HEK293 (cell line): ENCODE data around the gene DUSP15.
A peak's percentile ranks its signal among the peaks of the same experiment; 100 is the strongest.

Experiments used
- CTCF ChIA-PET: fragments of 350-600 bp; formaldehyde crosslinking; extraction: SDS; loops from one replicate; lab custom pipeline; 2021; ENCODE audit warnings: antibody characterized with exemption; lab: Yijun Ruan, JAX
- POLR2A ChIA-PET: fragments of 300-600 bp; formaldehyde crosslinking; extraction: SDS; loops from one replicate; lab custom pipeline; 2020; ENCODE audit warnings: antibody characterized with exemption, inconsistent platforms; lab: Yijun Ruan, JAX
- H3K27ac ChIP-seq: fragments of 200-500 bp; sonication (Bioruptor generic); 2 replicates; pipeline ENCODE4 v1.5.1; 2014; ENCODE audit warnings: low read depth, low read length, control low read depth, inconsistent platforms; ENCODE audit errors: extremely low read depth
- H3K36me3 ChIP-seq, 2 experiments: fragments of 200-500 bp in 1 of 2; sonication (Bioruptor generic) in 1 of 2; 1 replicate in 1 of 2; 2 replicates in 1 of 2; pipeline ENCODE4 v1.5.1; 2014 to 2017; ENCODE audit warnings: inconsistent platforms in 2 of 2, low read length in 2 of 2; ENCODE audit not compliant: control insufficient read depth in 2 of 2, insufficient read depth in 1 of 2
- H3K4me1 ChIP-seq: fragments of 200-500 bp; sonication (Bioruptor generic); 2 replicates; pipeline ENCODE4 v1.5.1; 2014; ENCODE audit warnings: mild to moderate bottlenecking, low read length, inconsistent platforms; ENCODE audit not compliant: control insufficient read depth, insufficient read depth
- H3K4me3 ChIP-seq: 2 replicates; pipeline ENCODE4 v1.5.1; 2011; ENCODE audit warnings: low read depth, mild to moderate bottlenecking, control low read depth, low read length, moderate library complexity
- H3K9me3 ChIP-seq: fragments of 200-500 bp; sonication (Bioruptor generic); 2 replicates; pipeline ENCODE4 v1.5.1; 2014; ENCODE audit warnings: low read depth, low read length, inconsistent platforms; ENCODE audit not compliant: control insufficient read depth, insufficient read depth
- GLIS1 ChIP-seq: fragments of 450-650 bp; formaldehyde crosslinking; IDR thresholded peaks from 2 replicates; pipeline ENCODE4 v1.5.1; 2016; ENCODE audit warnings: missing biosample characterization, missing genetic modification characterization
- GLIS2 ChIP-seq: fragments of 450-650 bp; formaldehyde crosslinking; IDR thresholded peaks from 2 replicates; pipeline ENCODE4 v1.5.1; 2016; ENCODE audit warnings: missing biosample characterization, missing genetic modification characterization
- KLF7 ChIP-seq: fragments of 450-650 bp; formaldehyde crosslinking; IDR thresholded peaks from 2 replicates; pipeline ENCODE4 v1.5.1; 2016; ENCODE audit warnings: missing biosample characterization, missing genetic modification characterization, borderline replicate concordance
- PRDM1 ChIP-seq: fragments of 450-650 bp; formaldehyde crosslinking; IDR thresholded peaks from 2 replicates; pipeline ENCODE4; 2016; ENCODE audit warnings: missing biosample characterization, missing genetic modification characterization
- ZBTB17 ChIP-seq: fragments of 450-650 bp; formaldehyde crosslinking; IDR thresholded peaks from 2 replicates; pipeline ENCODE4 v1.5.1; 2016; ENCODE audit warnings: missing biosample characterization, missing genetic modification characterization
- ZNF174 ChIP-seq: fragments of 450-650 bp; formaldehyde crosslinking; IDR thresholded peaks from 2 replicates; pipeline ENCODE4 v1.5.0; 2017; ENCODE audit warnings: missing biosample characterization, mild to moderate bottlenecking, missing genetic modification characterization
- ZNF266 ChIP-seq: fragments of 450-650 bp; formaldehyde crosslinking; IDR thresholded peaks from 2 replicates; pipeline ENCODE4 v1.5.1; 2016; ENCODE audit warnings: missing biosample characterization, missing genetic modification characterization, low read depth
- ZNF561 ChIP-seq: fragments of 450-650 bp; IDR thresholded peaks from 2 replicates; pipeline ENCODE4 v1.5.1; 2018; ENCODE audit warnings: missing biosample characterization, missing genetic modification characterization, borderline replicate concordance
- ZNF585B ChIP-seq: fragments of 450-650 bp; formaldehyde crosslinking; IDR thresholded peaks from 2 replicates; pipeline ENCODE4 v1.5.1; 2016; ENCODE audit warnings: missing biosample characterization, missing genetic modification characterization
- ZNF658 ChIP-seq: fragments of 450-650 bp; formaldehyde crosslinking; IDR thresholded peaks from 2 replicates; pipeline ENCODE4; 2016; ENCODE audit warnings: missing biosample characterization, missing genetic modification characterization
- ZNF792 ChIP-seq: fragments of 450-650 bp; formaldehyde crosslinking; IDR thresholded peaks from 2 replicates; pipeline ENCODE4 v1.5.1; 2016; ENCODE audit warnings: missing biosample characterization, missing genetic modification characterization
- ZSCAN30 ChIP-seq: fragments of 450-650 bp; IDR thresholded peaks from 2 replicates; pipeline ENCODE4 v1.5.1; 2018; ENCODE audit warnings: missing biosample characterization, mild to moderate bottlenecking, missing genetic modification characterization, moderate library complexity
- TF ChIP-seq, protein P1 (sequence below): fragments of 450-650 bp; formaldehyde crosslinking; IDR thresholded peaks from 2 replicates; pipeline ENCODE4 v1.5.1; 2016; ENCODE audit warnings: missing biosample characterization, missing genetic modification characterization
- TF ChIP-seq, protein P2 (sequence below): fragments of 450-650 bp; formaldehyde crosslinking; IDR thresholded peaks from 2 replicates; pipeline ENCODE4 v1.5.1; 2016; ENCODE audit warnings: missing biosample characterization, missing genetic modification characterization
- TF ChIP-seq, protein P3 (sequence below): fragments of 450-650 bp; formaldehyde crosslinking; IDR thresholded peaks from 2 replicates; pipeline ENCODE4 v1.5.1; 2016; ENCODE audit warnings: missing biosample characterization, missing genetic modification characterization, borderline replicate concordance
- TF ChIP-seq, protein P4 (sequence below): fragments of 450-650 bp; formaldehyde crosslinking; IDR thresholded peaks from 2 replicates; pipeline ENCODE4 v1.5.1; 2016; ENCODE audit warnings: missing biosample characterization, missing genetic modification characterization
- TF ChIP-seq, protein P5 (sequence below): fragments of 450-650 bp; formaldehyde crosslinking; IDR thresholded peaks from 2 replicates; pipeline ENCODE4; 2016; ENCODE audit warnings: missing biosample characterization, missing genetic modification characterization
- TF ChIP-seq, protein P6 (sequence below): fragments of 450-650 bp; formaldehyde crosslinking; IDR thresholded peaks from 2 replicates; pipeline ENCODE4 v1.5.1; 2016; ENCODE audit warnings: missing biosample characterization, missing genetic modification characterization

Gene DUSP15

DNA sequence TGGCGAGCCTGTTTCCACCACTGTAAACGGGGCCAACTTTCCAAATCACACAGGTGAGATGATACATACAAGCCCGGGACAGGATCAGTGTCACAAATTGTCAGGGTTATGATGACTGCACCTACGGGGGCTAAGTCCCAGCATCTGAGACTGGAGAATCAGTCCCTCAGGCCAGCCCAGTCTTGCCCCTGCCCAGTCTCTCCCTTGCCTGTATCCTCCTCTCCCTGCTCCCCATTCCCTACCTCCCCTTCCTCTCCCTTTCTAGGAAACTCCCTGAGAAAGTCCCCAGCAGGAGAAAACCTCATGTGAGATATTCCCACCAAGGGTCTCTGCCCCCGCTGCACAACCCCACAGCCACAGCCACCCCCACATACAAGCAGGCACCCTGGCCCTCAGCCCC lies 26.4 kb downstream of the DUSP15 start:
- CTCF ChIA-PET: interaction anchor here (0.6 to 3.7 kb wide), 5 partner anchors 9 to 188 kb away, joined by 3 to 17 read pairs (median 6); partner anchors contain the start of gene PDRG1
- POLR2A ChIA-PET: no interaction called here
- no peak for TF ChIP-seq ZNF658
- TF ChIP-seq PRDM1 (tag by site-specific recombination): 0 out of 2 replicates have a peak, but pooled peaks have one; percentile 52
- 0 out of 2 replicates have a peak, but pooled peaks have one; percentile 41 for TF ChIP-seq GLIS2 (tag by site-specific recombination)
- TF ChIP-seq ZNF561 (tag by site-specific recombination): no peak
- H3K27ac ChIP-seq: no peak overlapping the region
- no peak overlapping the region for H3K4me3 ChIP-seq
- H3K9me3 ChIP-seq: no peaks in the 10 kb centered on the region
- H3K36me3 ChIP-seq: no peaks in the 10 kb centered on the region
- no peaks in the 10 kb centered on the region for H3K4me1 ChIP-seq

DNA sequence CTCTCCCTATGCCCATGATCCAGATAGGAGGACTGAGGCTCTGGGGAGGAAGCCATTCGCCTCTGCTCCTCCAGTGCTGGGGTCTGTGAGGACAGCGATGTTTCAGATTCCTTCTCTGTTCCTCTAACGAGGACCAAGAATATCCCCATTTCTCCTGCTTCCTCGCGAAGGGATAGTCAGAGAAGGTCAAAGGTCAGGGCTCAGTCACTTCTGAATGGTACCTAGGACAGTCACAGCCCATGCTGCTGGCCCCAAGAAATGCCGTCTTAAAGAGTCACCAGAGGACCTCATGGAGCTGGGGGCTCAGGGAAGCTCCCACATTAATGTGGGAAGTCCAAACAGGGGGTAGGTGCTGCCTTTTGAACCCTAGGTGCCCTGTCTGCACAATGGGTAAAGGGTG lies 27.0 kb downstream of the DUSP15 start:
- H3K4me1 ChIP-seq: no peaks in the 10 kb centered on the region
- H3K27ac ChIP-seq: no peak overlapping the region
- H3K36me3 ChIP-seq: no peaks in the 10 kb centered on the region
- ChIA-PET CTCF (interaction anchor here (1.1 to 3.7 kb wide), 3 partner anchors 9 to 109 kb away, joined by 4 to 17 read pairs (median 11); partner anchors contain the start of gene PDRG1), POLR2A (no interaction called here)
- H3K9me3 ChIP-seq: no peaks in the 10 kb centered on the region
- H3K4me3 ChIP-seq: no peak overlapping the region
- no peak for TF ChIP-seq ZNF266 (tag by site-specific recombination)
- TF ChIP-seq, protein P1, sequence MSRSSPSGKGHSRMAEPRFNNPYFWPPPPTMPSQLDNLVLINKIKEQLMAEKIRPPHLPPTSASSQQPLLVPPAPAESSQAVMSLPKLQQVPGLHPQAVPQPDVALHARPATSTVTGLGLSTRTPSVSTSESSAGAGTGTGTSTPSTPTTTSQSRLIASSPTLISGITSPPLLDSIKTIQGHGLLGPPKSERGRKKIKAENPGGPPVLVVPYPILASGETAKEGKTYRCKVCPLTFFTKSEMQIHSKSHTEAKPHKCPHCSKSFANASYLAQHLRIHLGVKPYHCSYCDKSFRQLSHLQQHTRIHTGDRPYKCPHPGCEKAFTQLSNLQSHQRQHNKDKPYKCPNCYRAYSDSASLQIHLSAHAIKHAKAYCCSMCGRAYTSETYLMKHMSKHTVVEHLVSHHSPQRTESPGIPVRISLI: no peak
- TF ChIP-seq ZNF792 (tag by site-specific recombination): no peak
- no peak for TF ChIP-seq KLF7 (tag by site-specific recombination)
- no peak for TF ChIP-seq ZNF585B
- TF ChIP-seq, protein P2, sequence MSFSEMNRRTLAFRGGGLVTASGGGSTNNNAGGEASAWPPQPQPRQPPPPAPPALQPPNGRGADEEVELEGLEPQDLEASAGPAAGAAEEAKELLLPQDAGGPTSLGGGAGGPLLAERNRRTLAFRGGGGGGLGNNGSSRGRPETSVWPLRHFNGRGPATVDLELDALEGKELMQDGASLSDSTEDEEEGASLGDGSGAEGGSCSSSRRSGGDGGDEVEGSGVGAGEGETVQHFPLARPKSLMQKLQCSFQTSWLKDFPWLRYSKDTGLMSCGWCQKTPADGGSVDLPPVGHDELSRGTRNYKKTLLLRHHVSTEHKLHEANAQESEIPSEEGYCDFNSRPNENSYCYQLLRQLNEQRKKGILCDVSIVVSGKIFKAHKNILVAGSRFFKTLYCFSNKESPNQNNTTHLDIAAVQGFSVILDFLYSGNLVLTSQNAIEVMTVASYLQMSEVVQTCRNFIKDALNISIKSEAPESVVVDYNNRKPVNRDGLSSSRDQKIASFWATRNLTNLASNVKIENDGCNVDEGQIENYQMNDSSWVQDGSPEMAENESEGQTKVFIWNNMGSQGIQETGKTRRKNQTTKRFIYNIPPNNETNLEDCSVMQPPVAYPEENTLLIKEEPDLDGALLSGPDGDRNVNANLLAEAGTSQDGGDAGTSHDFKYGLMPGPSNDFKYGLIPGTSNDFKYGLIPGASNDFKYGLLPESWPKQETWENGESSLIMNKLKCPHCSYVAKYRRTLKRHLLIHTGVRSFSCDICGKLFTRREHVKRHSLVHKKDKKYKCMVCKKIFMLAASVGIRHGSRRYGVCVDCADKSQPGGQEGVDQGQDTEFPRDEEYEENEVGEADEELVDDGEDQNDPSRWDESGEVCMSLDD (tag by site-specific recombination): no peak
- TF ChIP-seq, protein P3, sequence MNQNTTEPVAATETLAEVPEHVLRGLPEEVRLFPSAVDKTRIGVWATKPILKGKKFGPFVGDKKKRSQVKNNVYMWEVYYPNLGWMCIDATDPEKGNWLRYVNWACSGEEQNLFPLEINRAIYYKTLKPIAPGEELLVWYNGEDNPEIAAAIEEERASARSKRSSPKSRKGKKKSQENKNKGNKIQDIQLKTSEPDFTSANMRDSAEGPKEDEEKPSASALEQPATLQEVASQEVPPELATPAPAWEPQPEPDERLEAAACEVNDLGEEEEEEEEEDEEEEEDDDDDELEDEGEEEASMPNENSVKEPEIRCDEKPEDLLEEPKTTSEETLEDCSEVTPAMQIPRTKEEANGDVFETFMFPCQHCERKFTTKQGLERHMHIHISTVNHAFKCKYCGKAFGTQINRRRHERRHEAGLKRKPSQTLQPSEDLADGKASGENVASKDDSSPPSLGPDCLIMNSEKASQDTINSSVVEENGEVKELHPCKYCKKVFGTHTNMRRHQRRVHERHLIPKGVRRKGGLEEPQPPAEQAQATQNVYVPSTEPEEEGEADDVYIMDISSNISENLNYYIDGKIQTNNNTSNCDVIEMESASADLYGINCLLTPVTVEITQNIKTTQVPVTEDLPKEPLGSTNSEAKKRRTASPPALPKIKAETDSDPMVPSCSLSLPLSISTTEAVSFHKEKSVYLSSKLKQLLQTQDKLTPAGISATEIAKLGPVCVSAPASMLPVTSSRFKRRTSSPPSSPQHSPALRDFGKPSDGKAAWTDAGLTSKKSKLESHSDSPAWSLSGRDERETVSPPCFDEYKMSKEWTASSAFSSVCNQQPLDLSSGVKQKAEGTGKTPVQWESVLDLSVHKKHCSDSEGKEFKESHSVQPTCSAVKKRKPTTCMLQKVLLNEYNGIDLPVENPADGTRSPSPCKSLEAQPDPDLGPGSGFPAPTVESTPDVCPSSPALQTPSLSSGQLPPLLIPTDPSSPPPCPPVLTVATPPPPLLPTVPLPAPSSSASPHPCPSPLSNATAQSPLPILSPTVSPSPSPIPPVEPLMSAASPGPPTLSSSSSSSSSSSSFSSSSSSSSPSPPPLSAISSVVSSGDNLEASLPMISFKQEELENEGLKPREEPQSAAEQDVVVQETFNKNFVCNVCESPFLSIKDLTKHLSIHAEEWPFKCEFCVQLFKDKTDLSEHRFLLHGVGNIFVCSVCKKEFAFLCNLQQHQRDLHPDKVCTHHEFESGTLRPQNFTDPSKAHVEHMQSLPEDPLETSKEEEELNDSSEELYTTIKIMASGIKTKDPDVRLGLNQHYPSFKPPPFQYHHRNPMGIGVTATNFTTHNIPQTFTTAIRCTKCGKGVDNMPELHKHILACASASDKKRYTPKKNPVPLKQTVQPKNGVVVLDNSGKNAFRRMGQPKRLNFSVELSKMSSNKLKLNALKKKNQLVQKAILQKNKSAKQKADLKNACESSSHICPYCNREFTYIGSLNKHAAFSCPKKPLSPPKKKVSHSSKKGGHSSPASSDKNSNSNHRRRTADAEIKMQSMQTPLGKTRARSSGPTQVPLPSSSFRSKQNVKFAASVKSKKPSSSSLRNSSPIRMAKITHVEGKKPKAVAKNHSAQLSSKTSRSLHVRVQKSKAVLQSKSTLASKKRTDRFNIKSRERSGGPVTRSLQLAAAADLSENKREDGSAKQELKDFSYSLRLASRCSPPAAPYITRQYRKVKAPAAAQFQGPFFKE (tag by site-specific recombination): no peak
- TF ChIP-seq, protein P4, sequence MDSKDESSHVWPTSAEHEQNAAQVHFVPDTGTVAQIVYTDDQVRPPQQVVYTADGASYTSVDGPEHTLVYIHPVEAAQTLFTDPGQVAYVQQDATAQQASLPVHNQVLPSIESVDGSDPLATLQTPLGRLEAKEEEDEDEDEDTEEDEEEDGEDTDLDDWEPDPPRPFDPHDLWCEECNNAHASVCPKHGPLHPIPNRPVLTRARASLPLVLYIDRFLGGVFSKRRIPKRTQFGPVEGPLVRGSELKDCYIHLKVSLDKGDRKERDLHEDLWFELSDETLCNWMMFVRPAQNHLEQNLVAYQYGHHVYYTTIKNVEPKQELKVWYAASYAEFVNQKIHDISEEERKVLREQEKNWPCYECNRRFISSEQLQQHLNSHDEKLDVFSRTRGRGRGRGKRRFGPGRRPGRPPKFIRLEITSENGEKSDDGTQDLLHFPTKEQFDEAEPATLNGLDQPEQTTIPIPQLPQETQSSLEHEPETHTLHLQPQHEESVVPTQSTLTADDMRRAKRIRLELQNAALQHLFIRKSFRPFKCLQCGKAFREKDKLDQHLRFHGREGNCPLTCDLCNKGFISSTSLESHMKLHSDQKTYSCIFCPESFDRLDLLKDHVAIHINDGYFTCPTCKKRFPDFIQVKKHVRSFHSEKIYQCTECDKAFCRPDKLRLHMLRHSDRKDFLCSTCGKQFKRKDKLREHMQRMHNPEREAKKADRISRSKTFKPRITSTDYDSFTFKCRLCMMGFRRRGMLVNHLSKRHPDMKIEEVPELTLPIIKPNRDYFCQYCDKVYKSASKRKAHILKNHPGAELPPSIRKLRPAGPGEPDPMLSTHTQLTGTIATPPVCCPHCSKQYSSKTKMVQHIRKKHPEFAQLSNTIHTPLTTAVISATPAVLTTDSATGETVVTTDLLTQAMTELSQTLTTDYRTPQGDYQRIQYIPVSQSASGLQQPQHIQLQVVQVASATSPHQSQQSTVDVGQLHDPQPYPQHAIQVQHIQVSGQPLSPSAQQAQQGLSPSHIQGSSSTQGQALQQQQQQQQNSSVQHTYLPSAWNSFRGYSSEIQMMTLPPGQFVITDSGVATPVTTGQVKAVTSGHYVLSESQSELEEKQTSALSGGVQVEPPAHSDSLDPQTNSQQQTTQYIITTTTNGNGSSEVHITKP (tag by site-specific recombination): no peak
- TF ChIP-seq ZBTB17 (tag by site-specific recombination): no peak
- no peak for TF ChIP-seq ZSCAN30 (tag by site-specific recombination)
- no peak for TF ChIP-seq GLIS1 (tag by site-specific recombination)
- TF ChIP-seq, protein P5, sequence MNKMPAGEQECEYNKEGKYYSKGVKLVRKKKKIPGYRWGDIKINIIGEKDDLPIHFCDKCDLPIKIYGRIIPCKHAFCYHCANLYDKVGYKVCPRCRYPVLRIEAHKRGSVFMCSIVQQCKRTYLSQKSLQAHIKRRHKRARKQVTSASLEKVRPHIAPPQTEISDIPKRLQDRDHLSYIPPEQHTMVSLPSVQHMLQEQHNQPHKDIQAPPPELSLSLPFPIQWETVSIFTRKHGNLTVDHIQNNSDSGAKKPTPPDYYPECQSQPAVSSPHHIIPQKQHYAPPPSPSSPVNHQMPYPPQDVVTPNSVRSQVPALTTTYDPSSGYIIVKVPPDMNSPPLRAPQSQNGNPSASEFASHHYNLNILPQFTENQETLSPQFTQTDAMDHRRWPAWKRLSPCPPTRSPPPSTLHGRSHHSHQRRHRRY (tag by site-specific recombination): no peak
- TF ChIP-seq ZNF174 (tag by site-specific recombination): no peak
- TF ChIP-seq, protein P6, sequence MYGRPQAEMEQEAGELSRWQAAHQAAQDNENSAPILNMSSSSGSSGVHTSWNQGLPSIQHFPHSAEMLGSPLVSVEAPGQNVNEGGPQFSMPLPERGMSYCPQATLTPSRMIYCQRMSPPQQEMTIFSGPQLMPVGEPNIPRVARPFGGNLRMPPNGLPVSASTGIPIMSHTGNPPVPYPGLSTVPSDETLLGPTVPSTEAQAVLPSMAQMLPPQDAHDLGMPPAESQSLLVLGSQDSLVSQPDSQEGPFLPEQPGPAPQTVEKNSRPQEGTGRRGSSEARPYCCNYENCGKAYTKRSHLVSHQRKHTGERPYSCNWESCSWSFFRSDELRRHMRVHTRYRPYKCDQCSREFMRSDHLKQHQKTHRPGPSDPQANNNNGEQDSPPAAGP (tag by site-specific recombination): no peak
